MCF 10A (cell line): ENCODE data around the gene CRIM1. TPM values are rescaled to one million over a fixed set of nuclear protein-coding genes. Genes with fewer than 3 reads are reported as not detected.

Experiments
- BruUV-seq: library from RNA; stranded (reverse); fragments of 400-500 nt; replicated peaks from 2 replicates; lab custom pipeline; 2021; lab: Mats Ljungman, UMichigan
- CTCF ChIA-PET: fragments of 300-600 bp; sonication (Branson Sonifier 250); formaldehyde crosslinking; extraction: SDS; loops from one replicate; lab custom pipeline; 2021; ENCODE audit warnings: antibody characterized with exemption, inconsistent platforms; lab: Yijun Ruan, JAX
- POLR2A ChIA-PET: fragments of 300-600, 350-650 bp; sonication (Branson Sonifier 250); formaldehyde crosslinking; extraction: SDS; loops from one replicate; lab custom pipeline; 2020; ENCODE audit warnings: antibody characterized with exemption, inconsistent platforms; lab: Yijun Ruan, JAX
- DNase-seq: peaks from one replicate; pipeline ENCODE4 v3.0.0-alpha.2; 2018; ENCODE audit not compliant: unreplicated experiment
- H3K27ac Mint-ChIP-seq: one replicate; pipeline ENCODE4 v1.8.0; 2022; ENCODE audit warnings: mild to moderate bottlenecking, low read depth, mixed read lengths; ENCODE audit not compliant: unreplicated experiment
- H3K27me3 Mint-ChIP-seq: one replicate; pipeline ENCODE4 v1.8.0; 2022; ENCODE audit warnings: mixed read lengths; ENCODE audit not compliant: insufficient read depth, unreplicated experiment
- H3K36me3 Mint-ChIP-seq: one replicate; pipeline ENCODE4 v1.8.0; 2022; ENCODE audit warnings: mild to moderate bottlenecking, moderate library complexity, mixed read lengths; ENCODE audit not compliant: insufficient read depth, unreplicated experiment
- H3K4me1 Mint-ChIP-seq: one replicate; pipeline ENCODE4 v1.8.0; 2022; ENCODE audit warnings: mixed read lengths; ENCODE audit not compliant: insufficient read depth, unreplicated experiment
- H3K4me3 Mint-ChIP-seq: one replicate; pipeline ENCODE4 v1.8.0; 2022; ENCODE audit warnings: mild to moderate bottlenecking, moderate library complexity, mixed read lengths; ENCODE audit not compliant: unreplicated experiment
- H3K9me3 Mint-ChIP-seq: one replicate; pipeline ENCODE4 v1.8.0; 2022; ENCODE audit warnings: mixed read lengths; ENCODE audit not compliant: unreplicated experiment
- CTCF ChIP-seq: fragments of 200-600 bp; IDR thresholded peaks from one replicate; pipeline ENCODE4 v1.8.0; 2022; ENCODE audit warnings: antibody characterized with exemption, mild to moderate bottlenecking; ENCODE audit not compliant: unreplicated experiment
- intact Hi-C: fragments of 100-400 bp; cut with micrococcal nuclease; formaldehyde crosslinking; loops from 2 replicates; pipeline ENCODE4 v1.14.1; 2022
- total RNA-seq: library from RNA; stranded (reverse); gene quantifications from 2 replicates; pipeline ENCODE4 v1.2.3, GENCODE V29; 2022

Gene CRIM1
- total RNA-seq, 1 experiment from 2014 or later, result 185 TPM

- Mint-ChIP-seq H3K9me3 (no peaks in the 10 kb centered on the region), H3K36me3 (peaks cover 80% of the 10 kb centered on the region), H3K4me1 (peaks cover 10% of the 10 kb centered on the region), H3K27me3 (no peaks in the 10 kb centered on the region), H3K4me3 (no peak overlapping the region), H3K27ac (no peak overlapping the region)
- DNase-seq, result no peak
- BruUV-seq, result no TSS peak
- ChIA-PET POLR2A (interaction anchor here (0.7 to 1.1 kb wide), 4 partner anchors 9 to 214 kb away, joined by 3 to 4 read pairs (median 4); no protein-coding TSS in a partner anchor), CTCF (interaction anchor here (0.7 to 1.0 kb wide), 2 partner anchors 81 to 86 kb away, joined by 4 read pairs; no protein-coding TSS in a partner anchor)
- TF ChIP-seq CTCF, result no peak
- intact Hi-C loops, result no loop called here
Measured at GRCh38 chr2:36577884-36578283, 222.3 kb downstream of the CRIM1 start.

GRCh38 chr2:36578343-36579296 is 223.0 kb downstream of the CRIM1 start:
- CTCF ChIA-PET, result interaction anchor here (0.6 to 1.0 kb wide), 6 partner anchors 9 to 209 kb away, joined by 3 to 4 read pairs (median 4); no protein-coding TSS in a partner anchor
- POLR2A ChIA-PET, result interaction anchor here (0.6 to 1.6 kb wide), 7 partner anchors 9 to 215 kb away, joined by 3 to 9 read pairs (median 3); no protein-coding TSS in a partner anchor

GRCh38 chr2:36579297-36579664 is 223.7 kb downstream of the CRIM1 start:
- ChIA-PET CTCF (interaction anchor here (0.6 kb wide), 1 partner anchor 10 kb away, joined by 3 read pairs; no protein-coding TSS in a partner anchor), POLR2A (interaction anchor here (1.3 to 1.6 kb wide), 2 partner anchors 10 to 16 kb away, joined by 4 to 9 read pairs; no protein-coding TSS in a partner anchor)
- Mint-ChIP-seq H3K27me3 (no peaks in the 10 kb centered on the region), H3K36me3 (peaks cover 78% of the 10 kb centered on the region), H3K4me1 (peaks cover 14% of the 10 kb centered on the region), H3K4me3 (no peak overlapping the region), H3K27ac (peak overlapping the region; percentile 76), H3K9me3 (no peaks in the 10 kb centered on the region)
- BruUV-seq, result no TSS peak
- no peak for DNase-seq
- TF ChIP-seq CTCF, result no peak
- intact Hi-C loops, result no loop called here

More at GRCh38 chr2:36578343-36579296, 223.0 kb downstream of the CRIM1 start:
- H3K9me3 Mint-ChIP-seq, result no peaks in the 10 kb centered on the region
- BruUV-seq, result no TSS peak
- H3K4me1 Mint-ChIP-seq, result peaks cover 10% of the 10 kb centered on the region
- intact Hi-C loops, result no loop called here
- no peaks in the 10 kb centered on the region for H3K27me3 Mint-ChIP-seq
- DNase-seq, result peak; percentile 42
- peak overlapping the region; percentile 76 for H3K27ac Mint-ChIP-seq
- peaks cover 81% of the 10 kb centered on the region for H3K36me3 Mint-ChIP-seq
- TF ChIP-seq CTCF, result no peak
- no peak overlapping the region for H3K4me3 Mint-ChIP-seq

GRCh38 chr2:36582538-36582937 is 227.0 kb downstream of the CRIM1 start:
- intact Hi-C loops, result no loop called here
- DNase-seq, result no peak
- TF ChIP-seq CTCF, result no peak
- Mint-ChIP-seq H3K27me3 (no peaks in the 10 kb centered on the region), H3K4me3 (no peak overlapping the region), H3K9me3 (no peaks in the 10 kb centered on the region), H3K36me3 (peaks cover 68% of the 10 kb centered on the region), H3K27ac (no peak overlapping the region), H3K4me1 (peaks cover 19% of the 10 kb centered on the region)
- no TSS peak for BruUV-seq
- ChIA-PET CTCF (no interaction called here), POLR2A (interaction anchor here (0.5 to 1.4 kb wide), 3 partner anchors 14 to 36 kb away, joined by 3 to 5 read pairs (median 3); partner anchors contain the start of gene FEZ2)
